HL-60/S4 treated with phorbol 12-myristate 13-acetate at 8.2 ng/mL for 4 days and 3 days (cell line): ENCODE data around the gene DESI1.
"Not testable (repeated sequence)": the region's sequence is repeated elsewhere in the genome, so short reads cannot be mapped to it uniquely, and the experiment has no call there.

Source experiments
- in situ Hi-C: fragments of 300-500 bp; cut with MboI; formaldehyde crosslinking; loops from 2 replicates; pipeline ENCODE4 v1.15.0; 2022; ENCODE audit warnings: low sequenced_read_pairs

Gene DESI1

GRCh38 chr22:41589391-41590241 is 31.2 kb downstream of the DESI1 start, which contains the start of gene PMM1:
Gene PMM1 (minus strand): TSS chr22:41589840. CDS start chr22:41589805, 35 bp downstream.
- in situ Hi-C loops = no loop called here

GRCh38 chr22:41587347-41587723 is 33.5 kb downstream of the DESI1 start:
- in situ Hi-C loops = no loop called here

- in situ Hi-C loops = no loop called here
Measured at GRCh38 chr22:41585898-41586297, 34.9 kb downstream of the DESI1 start.

GRCh38 chr22:41584881-41585280 is 36.0 kb downstream of the DESI1 start:
- in situ Hi-C loops = no loop called here

GRCh38 chr22:41582694-41583093 is 38.1 kb downstream of the DESI1 start:
- in situ Hi-C loops = no loop called here

DNA sequence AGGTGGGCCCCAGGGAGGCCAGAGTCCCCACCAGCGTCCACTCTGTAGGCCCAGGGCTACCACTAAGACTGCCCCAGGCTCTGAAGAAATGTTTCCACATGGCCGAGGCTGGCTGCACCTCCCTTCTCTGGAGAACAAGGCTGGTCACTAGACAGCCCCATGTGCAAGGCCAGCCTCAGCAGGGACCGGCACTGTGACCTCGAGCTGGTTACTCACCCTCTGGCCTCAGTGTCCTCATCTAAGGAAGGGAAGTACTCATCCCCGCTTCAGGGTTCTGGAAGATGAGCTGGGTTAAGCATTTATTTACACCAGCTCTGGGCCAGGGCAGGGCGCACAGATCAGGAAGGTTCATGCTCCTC is 40.9 kb downstream of the DESI1 start:
- in situ Hi-C loops = no loop called here

DNA sequence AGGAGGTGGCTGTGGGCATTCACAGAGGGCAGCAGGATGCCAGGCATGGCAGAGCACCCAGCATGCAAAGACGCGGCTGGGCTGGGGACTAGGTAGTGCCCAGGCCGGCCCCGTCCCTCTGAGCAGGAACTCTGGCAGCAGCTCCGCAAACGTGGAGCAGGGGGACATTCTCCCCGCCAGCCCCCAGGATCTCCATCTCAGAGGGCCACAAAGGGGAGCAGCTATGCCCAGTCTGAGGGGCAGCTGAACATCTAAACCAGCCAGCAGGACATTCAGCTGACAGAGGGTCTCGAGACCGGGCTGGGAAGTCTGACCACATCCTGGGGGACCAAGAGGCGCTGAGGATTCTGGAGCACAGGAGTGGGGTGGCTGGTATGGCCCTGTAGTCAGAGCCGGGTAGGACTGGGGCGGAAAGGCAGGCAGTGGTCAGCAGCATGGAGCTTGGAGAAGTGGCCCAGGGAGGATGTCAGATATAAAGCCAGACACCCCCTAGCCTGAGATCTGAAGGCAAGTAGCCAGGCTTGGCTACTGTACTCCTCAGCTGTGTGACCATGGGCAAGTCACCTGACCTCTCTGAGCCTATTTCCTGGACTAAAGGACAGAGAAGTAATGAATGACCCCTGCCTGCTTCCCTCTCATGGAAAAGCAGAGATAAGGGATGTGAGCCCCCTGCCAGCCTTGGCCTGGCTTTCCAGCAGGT is 41.4 kb downstream of the DESI1 start:
- in situ Hi-C loops = no loop called here

- in situ Hi-C loops = no loop called here
Measured at GRCh38 chr22:41578818-41579217, 42.0 kb downstream of the DESI1 start.

- in situ Hi-C loops = no loop called here
Measured at GRCh38 chr22:41578114-41578513, 42.7 kb downstream of the DESI1 start.

GRCh38 chr22:41576877-41577276 is 44.0 kb downstream of the DESI1 start:
- in situ Hi-C loops = no loop called here

DNA sequence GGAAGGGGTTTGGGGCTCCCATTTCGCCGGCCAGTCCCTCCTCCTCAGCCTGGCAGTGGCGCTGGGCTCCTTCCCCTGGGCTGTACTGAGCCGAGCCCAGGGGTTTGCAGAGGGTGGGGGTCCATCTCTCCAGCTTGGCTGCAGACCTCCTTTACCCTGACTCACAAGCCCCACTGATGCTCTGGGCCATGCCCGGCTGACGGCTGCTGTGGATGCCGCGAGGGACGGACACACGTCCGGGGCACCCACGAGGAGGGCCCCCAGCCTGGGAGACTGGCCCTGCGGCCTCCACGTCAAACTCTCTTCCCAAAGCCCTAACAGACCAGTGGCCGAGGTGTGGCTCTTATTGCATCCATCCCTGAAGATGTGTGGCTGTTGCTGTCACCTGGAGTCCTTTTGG is 45.3 kb downstream of the DESI1 start:
- in situ Hi-C loops = no loop called here

- in situ Hi-C loops = no loop called here
Measured at GRCh38 chr22:41574847-41575381, 45.9 kb downstream of the DESI1 start.

- in situ Hi-C loops = no loop called here
Measured at GRCh38 chr22:41573677-41574076, 47.2 kb downstream of the DESI1 start.

DNA sequence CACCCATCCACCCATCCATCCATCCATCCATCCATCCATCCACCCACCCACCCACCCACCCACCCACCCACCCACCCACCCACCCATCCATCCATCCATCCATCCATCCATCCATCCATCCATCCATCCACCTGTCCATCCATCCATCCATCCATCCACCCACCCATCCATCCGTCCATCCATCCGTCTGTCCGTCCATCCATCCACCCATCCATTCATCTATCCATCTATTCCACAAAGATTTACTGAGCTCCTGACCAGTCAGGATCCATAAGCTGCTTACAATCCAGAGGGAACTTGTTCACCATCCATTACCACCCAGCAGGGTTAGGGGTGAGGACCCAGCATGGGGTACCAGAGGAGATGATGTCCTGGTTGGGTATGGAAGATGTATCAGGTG is 48.5 kb downstream of the DESI1 start:
- in situ Hi-C loops = not testable (repeated sequence)

DNA sequence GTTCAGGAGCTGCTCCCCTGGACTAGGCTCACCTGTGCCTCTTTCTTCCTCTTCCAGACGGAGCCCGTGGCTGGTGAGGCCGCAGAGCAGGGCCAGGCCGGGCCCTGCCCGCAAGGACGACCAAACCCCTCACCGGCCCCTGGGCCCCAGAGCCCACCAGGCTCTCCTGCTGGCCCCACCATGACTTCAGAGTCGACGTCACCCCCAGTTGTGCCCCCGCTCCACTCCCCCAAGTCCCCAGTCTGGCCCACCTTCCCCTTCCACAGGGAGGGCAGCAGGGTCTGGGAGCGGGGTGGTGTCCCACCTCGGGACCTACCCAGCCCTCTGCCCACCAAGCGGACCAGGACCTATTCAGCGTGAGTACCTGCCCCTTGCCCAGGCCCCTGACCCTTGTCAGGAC is 49.1 kb downstream of the DESI1 start:
- in situ Hi-C loops = no loop called here

DNA sequence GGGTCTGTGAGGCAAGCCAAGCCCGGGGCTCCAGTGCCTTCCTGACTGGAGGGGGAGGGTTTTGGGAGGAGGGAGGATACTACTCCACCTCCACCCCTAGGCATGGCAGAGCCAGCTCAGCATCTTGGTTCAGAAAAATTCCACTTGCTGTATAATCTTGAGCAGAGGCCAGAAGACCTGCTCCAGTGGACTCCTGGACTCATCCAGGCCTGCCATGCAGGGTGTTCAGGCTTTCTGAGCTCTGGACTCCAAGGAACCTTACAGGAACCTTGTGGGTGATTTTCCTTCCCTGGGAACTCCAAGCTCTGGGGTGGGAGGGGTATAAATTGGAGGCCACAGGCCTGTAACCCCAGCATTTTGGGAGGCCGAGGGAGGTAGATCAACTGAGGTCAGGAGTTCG is 50.6 kb downstream of the DESI1 start:
- in situ Hi-C loops = no loop called here

DNA sequence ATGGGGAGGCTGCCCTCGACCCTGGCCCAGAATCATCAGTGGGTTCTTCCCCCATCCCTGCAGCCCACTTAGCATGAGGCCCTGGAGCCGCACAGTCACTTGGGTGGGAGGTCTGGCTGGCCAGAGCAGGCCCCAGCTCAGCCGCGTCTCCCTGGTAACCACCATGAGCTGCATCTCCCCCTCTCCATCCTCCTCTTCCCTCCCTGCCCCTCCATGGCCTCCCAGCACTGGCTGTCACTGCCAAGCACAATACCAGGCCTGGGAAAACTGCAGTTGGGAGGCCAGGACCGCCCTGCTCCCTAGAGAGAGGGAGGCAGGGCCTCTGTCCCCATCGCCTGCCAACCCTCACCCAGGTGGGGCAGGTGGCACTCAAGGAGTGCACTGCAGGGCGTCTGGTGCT is 52.0 kb downstream of the DESI1 start:
- in situ Hi-C loops = no loop called here

DNA sequence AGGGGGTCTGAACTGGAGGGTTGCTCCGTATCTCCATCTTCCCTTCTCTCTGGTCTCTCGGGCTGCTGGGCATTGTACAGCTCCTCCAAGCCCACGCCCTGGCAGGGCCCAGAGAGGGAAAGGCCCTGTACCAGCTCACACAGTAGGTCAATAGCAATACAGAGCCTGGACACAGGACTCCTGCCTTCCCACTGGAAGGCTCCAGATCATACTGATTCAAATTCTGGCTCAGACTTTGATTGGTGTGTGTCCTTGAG is 53.4 kb downstream of the DESI1 start:
- in situ Hi-C loops = no loop called here

GRCh38 chr22:41565403-41566054 is 55.3 kb downstream of the DESI1 start:
- in situ Hi-C loops = no loop called here

DNA sequence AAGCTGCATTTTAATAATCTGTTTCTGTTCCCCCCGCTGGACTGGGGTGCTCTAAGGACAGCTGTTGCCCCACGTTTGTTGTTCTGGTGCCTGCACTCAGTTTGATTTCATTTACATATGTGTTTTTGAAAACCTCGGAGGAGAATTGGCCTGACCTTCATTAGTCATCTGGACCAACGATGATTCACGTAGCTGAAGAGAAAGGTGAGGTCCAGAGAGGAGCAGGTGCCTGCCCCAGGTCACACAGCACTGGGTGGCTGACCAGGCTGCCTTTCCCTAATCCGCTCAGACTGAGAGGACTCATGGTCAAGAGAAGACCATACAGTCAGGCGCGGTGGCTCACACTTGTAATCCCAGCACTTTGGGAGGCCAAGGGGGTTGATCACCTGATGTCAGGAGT is 56.3 kb downstream of the DESI1 start:
- in situ Hi-C loops = no loop called here

DNA sequence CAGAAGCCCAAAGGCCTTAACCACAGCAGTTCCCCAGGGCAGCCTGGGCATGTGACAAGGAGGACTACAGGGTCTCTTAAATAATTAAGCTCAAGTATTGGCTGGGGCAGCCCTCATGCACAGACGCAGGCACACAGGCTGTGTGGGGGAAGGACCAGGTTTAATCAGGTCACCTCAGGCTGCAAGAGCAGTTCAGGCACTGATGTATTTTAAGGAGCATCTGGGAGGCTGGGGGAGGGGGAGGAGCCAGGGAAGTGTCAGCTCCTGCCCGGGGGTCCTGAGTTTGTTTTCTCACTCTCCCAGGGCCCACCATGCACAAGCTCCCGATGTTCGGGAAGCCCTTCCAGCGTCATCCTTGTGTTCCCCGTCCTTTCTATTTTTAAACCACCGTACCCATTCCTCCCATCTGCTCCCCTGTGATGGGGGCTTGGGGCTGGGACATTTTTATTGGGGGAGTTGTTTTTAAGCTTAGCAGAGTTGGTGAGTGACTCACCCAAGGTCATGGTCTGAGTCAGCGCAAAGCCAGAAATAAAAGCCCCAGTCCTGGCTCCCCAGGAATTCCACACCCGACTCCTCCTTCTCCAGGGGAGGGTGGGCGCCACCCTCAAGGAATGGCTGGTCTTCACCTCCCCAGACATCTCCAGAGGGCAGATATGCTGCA is 57.7 kb downstream of the DESI1 start:
- in situ Hi-C loops = no loop called here
